ENCODE measurements around the gene STAT5B.
"Not testable (repeated sequence)": the region's sequence is repeated elsewhere in the genome, so short reads cannot be mapped to it uniquely, and the experiment has no call there.

The STAT5B gene

DNA sequence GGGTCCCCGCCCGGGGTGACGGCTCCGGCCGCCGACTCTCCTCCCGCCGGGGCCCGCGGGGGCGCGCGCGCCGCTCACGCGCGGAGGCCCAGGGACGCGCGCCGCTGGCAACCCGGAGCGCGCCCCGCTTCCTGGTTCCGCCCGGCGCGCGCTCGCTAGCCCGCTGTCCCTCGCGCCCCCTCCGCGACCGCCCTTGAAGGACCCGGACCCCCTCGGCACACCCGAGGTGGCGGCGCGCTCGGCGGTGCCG lies at the start of gene STAT5B:
Gene STAT5B, minus strand, starts transcription at position 33 of the 250 bp plus-strand sequence. CDS start 44,264 bp downstream, outside the sequence.
- peak; percentile 72 to 74 for DNase-seq

DNA sequence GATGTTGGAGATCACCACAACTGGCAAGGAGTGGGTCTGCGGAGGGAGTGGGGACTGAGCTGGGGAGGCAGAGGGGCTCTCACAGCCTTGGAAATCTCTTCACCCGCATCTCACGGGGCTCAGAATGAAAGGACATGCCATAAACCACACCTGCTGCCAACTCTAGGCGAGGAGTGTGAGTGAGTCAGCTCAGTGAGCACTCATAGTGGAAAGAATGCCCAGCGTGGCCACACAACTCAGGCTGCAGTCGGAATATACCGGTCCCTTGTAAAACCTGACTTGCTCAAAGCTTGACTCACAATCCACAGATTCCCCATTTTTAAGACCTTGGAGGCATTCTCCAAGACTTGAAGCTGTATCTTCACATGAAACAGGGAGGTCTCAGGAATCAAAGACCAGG lies 48.8 kb upstream of the STAT5B start:
- no peak for DNase-seq

- no peak for DNase-seq
Measured at GRCh38 chr17:42323268-42323773, 47.1 kb upstream of the STAT5B start.

DNA sequence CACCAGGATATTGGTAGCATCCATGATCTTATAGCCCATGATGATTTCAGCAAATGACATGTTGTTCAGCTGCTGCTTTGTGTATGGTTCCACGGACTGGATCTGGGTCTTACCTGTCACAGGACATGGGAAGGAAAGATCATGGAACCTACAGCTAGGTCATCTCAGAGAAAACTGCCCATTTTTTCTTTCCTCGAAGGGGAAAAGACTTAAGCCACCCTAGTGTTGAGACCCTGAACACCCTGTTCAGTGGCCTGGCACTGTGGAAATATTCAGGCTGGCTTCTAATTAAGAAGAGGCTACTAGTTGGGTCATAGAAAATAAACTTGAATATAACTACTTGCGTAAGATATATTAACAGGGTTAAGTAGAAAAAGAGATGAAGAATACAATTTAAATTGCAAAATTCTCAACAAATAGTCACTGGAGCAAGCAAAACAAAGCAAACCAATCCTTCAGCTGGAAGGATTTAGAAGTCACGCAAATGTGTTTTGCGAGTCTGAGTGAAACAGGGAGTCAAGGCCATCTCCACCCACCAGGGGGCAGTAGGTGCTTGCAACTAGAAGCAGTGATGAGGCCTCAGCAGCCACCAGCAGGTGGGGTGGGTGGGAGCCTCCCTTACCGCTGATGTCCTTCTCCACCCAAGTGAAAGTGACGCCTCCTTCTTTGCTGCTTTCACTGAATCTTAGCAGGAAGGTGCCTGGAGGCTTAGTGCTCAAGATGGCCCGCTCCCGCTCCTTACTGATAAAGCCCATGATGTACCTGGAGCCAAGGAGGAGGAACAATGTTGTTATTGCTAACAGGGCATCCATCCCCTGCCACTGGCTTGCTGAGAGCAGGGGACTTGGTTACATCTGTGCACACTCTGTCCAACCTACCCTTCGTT lies 46.4 kb upstream of the STAT5B start:
- DNase-seq, result peak; percentile 92

DNA sequence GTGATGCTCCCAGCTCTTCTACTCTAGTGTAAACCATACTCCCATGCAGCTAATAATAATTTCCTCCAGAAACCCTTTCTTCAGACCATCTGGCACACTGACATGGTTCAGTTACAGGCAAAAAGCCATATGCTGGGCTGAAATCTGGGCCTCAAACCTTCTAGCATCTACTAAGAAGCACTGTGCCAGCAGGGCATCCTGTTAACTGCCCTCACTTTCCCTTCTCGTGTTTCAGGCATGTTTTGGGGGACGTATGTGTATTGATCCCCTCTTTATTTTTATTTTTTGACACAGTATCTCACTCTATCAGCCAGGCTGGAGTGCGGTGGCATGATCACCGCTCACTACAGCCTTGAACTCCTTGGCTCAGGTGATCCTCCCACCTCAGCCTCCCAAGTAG lies 45.4 kb upstream of the STAT5B start:
- no peak for DNase-seq

DNA sequence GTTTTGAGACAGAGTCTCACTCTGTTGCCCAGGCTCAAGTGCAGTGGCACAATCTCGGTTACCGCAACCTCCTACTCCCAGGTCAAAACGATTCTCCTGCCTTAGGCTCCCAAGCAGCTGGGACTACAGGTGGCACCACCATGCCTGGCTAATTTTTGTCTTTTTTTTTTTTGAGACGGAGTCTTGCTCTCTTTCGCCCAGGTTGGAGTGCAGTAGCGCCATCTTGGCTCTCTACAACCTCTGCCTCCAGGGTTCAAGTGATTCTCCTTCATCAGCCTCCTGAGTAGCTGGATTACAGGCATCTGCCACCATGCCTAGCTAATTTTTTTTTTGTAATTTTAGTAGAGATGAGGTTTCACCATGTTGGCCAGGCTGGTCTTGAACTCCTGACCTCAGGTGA lies 41.8 kb upstream of the STAT5B start:
- DNase-seq, result not testable (repeated sequence)

DNA sequence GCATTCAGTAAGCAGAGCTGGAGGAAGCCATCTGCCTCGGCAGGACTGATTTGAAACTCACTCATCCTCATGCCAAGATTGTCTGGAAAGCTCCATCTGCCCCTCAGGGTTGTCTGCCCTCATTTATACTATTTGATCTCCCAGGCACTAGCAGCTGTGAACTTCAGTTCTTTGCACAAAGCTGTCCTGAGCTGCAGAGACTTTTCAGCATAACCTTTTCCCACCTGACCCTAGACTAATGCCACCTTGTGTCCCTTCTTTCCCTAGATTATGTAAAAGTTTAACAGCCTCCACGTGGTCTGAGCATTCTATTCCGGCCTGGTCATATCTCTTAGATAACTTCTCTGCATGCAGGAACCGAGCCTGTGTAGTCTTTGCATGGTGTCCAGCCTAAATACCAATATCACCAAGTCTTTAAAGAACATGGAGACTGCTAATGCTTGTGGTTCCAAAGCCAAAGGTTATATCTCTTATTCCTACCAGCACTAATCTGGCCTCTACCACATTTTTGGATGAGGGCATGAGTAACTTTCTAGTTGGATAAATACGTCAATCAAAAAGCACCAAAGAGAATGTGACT lies 41.2 kb upstream of the STAT5B start:
- no peak for DNase-seq

GRCh38 chr17:42316755-42317154 lies 40.6 kb upstream of the STAT5B start:
- DNase-seq, result no peak

DNA sequence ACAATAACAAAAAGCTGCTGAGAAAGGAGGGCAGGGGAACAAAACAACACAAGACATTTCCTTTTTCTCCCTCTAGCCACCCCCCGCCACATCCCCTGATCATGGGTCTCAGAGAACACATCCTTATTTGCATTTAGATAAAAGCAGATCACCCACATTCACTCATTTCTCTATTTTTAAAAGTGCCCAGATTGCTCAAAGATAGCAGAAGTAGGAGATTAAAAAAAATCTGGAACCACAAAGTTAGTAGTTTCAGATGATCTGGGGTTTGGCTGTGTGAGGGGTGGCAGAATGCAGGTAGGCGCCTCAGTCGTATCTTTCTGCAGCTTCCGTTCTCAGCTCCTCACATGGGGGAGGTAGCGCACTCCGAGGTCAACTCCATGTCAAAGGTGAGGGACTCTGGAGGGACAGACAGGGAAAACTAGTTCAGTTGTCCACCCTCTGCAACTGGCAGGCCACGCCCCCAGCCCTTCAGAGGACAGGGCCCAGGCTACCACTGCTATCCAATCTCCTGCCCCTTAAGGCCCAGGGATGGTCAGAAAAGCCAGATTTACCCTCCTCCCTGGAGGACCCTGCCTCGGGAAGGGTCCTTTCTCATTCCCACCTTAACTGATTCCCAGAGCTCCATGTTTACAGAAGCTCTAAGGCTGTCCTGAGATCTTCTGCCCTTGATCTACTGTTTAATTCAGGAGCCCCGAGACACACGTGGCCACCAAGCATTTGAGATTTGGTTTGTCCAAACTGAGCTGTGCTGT lies 39.4 kb upstream of the STAT5B start:
- peak; percentile 26 to 29 for DNase-seq

DNA sequence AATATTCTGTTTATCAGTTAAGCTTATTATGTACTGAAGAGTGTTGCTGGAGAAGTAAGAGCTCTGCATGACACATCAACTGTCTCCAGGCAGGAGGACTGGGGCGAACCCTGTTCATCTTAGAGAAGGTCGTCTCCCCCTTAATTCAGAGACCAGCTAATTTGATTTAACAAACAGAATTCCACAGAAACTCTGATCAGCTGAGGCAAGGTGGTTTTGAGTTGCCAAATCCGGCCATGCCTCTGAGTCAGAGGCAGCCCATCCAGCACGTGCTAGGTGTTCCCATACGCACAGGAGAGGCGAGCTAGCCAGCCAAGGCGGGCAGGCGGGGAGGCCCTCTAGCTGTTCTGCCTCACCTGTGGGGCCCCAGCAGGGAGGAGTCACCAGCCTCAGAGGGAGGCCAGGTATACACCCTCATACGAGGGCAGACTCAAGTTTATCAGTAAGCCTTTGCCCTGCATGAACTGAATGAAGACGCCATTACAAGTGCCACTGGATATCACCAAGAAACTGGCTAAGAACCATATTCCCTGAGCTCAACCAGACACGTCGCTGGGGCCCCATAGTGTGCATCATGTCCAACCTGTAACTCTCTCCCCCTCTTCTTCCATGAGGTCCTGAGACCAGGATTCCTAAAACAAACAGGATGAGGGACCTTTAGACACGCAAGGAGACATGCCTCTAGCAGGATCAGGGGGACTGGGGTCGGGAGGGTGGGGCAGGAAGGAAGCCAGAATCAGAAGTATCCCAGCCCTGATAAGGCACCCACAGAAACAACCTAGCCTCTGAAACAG lies 37.8 kb upstream of the STAT5B start:
- no peak for DNase-seq

DNA sequence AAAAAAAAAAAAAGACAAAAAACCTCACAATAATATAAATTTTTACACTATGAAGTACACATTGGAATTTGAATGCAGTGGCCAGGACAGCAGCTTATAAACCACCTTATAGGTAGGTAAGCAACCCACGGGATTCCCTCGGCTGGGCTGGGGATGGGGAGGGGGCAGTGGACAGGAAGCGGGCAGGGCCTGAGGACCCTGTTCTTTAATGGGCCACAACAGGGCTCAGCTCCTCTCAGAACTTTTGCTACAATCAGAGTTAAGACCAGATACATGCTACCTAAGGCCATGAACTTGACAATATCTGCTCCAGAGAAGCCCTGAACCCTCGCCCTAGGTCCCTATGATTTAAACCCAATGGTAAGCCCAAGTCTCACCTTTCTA lies 37.2 kb upstream of the STAT5B start:
- DNase-seq, result no peak

GRCh38 chr17:42312285-42313130 lies 36.3 kb upstream of the STAT5B start:
- DNase-seq, result peak; percentile 78 to 79

DNA sequence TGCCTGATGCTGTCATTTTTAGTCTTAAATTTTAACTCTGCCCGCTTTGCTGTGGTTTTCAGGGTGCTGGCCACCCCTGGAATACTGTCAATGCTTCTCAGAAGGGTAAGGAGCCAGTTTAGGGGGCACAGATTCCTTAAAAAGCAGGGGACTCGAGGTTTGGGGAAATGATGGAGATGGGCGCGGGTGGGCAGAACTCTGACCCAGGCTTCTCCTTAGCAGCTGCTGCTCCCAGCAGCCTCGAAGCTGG lies 35.8 kb upstream of the STAT5B start:
- no peak for DNase-seq

- DNase-seq, result peak in 1 of 2 donors; percentile 45
Measured at GRCh38 chr17:42311240-42312034, 35.2 kb upstream of the STAT5B start.

GRCh38 chr17:42310787-42311215 lies 34.6 kb upstream of the STAT5B start:
- DNase-seq, result no peak

DNA sequence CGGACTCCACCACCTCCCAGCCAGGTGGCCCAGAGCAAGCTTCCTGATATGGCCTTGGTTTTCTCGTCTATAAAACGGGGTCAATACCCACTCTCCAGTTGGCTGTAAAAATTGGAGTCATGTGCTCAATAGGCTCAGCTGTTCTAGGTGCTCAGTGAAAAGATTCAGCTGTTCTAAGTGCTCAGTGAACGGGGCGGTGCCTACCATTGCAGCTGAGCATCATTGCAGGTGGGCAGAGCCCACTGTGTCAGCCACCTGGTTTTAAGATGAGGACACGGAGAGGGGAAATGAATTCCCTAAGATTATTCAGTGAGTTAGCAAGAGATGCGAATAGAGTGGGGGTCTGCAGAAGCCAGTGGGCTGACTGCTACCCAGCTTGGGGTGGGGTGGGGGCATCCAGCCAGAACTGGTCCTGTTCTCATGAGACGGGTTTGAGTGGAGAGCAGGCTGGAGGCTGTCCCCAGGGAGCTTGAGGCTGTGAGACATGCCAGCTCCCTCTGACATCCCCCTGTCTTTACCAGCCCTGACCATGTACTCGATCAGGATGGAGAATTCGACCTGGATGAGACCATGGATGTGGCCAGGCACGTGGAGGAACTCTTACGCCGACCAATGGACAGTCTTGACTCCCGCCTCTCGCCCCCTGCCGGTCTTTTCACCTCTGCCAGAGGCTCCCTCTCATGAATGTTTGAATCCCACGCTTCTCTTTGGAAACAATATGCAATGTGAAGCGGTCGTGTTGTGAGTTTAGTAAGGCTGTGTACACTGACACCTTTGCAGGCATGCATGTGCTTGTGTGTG lies 34.0 kb upstream of the STAT5B start:
- no peak for DNase-seq

- no peak for DNase-seq
Measured at GRCh38 chr17:42309142-42309541, 33.0 kb upstream of the STAT5B start.

- DNase-seq, result no peak
Measured at GRCh38 chr17:42308446-42308845, 32.3 kb upstream of the STAT5B start.

- DNase-seq, result no peak
Measured at GRCh38 chr17:42307362-42307927, 31.3 kb upstream of the STAT5B start.

GRCh38 chr17:42306385-42306667 lies 30.1 kb upstream of the STAT5B start:
- no peak for DNase-seq
